GM12878 (cell line): ENCODE data around the gene LRWD1. TPM values are rescaled to one million over a fixed set of nuclear protein-coding genes. Genes with fewer than 3 reads are reported as not detected.
"Not testable (repeated sequence)": the region's sequence is repeated elsewhere in the genome, so short reads cannot be mapped to it uniquely, and the experiment has no call there.

Source experiments
- ATAC-seq: fragments of 200-7000 bp; cut with Tn5 transposase; 3 replicates; pipeline ENCODE4 v1.9.1; 2020; ENCODE audit warnings: mild to moderate bottlenecking, moderate library complexity
- BruUV-seq: library from RNA; stranded (reverse); fragments of 400-500 nt; replicated peaks from 2 replicates; lab custom pipeline; 2021; lab: Mats Ljungman, UMichigan
- CTCF ChIA-PET: fragments of 300-600 bp; sonication (Branson Sonifier 250); formaldehyde crosslinking; extraction: SDS; loops from one replicate; lab custom pipeline; 2021; ENCODE audit warnings: inconsistent platforms; lab: Yijun Ruan, JAX
- POLR2A ChIA-PET: fragments of 350-600 bp; formaldehyde crosslinking; extraction: SDS; loops from one replicate; lab custom pipeline; 2021; ENCODE audit warnings: inconsistent platforms; lab: Charles Lee
- RAD21 ChIA-PET: fragments of 300-600 bp; sonication (Branson Sonifier 250); formaldehyde crosslinking; loops from one replicate; lab custom pipeline; 2023; ENCODE audit warnings: antibody characterized with exemption; ENCODE audit not compliant: unreplicated experiment; lab: Charles Lee
- SMC1A ChIA-PET: fragments of 300-600 bp; sonication (Branson Sonifier 250); formaldehyde crosslinking; loops from one replicate; lab custom pipeline; 2023; ENCODE audit not compliant: unreplicated experiment, uncharacterized antibody; lab: Charles Lee
- DNase-seq: peaks from one replicate; pipeline ENCODE4 v3.0.0-alpha.2; 2011; ENCODE audit warnings: low read depth, low spot score
- FAIRE-seq: peaks from 3 replicates; lab custom pipeline; 2011; peaks lifted over from hg19 to GRCh38; lab: Jason Lieb, UNC
- H2AFZ ChIP-seq: 2 replicates; pipeline ENCODE4 v1.6.0; 2011; ENCODE audit warnings: low read depth, low read length, control low read depth; ENCODE audit not compliant: control insufficient read depth
- H3K27ac ChIP-seq: 2 replicates; pipeline ENCODE4 v1.5.1; 2011; ENCODE audit warnings: control low read depth; ENCODE audit not compliant: control insufficient read depth, insufficient read depth
- H3K27me3 ChIP-seq, 2 experiments: replicated peaks in 1 of 2; 2 replicates each; pipeline versions ENCODE4 v1.6.0 to v1.6.1; 2011; ENCODE audit warnings: low read length in 1 of 2; ENCODE audit not compliant: control insufficient read depth in 2 of 2, insufficient read depth in 2 of 2
- H3K36me3 ChIP-seq, 2 experiments: 2 replicates each; pipeline ENCODE4 v1.5.1; 2011; ENCODE audit warnings: low read length in 1 of 2; ENCODE audit not compliant: control insufficient read depth in 2 of 2, insufficient read depth in 2 of 2
- H3K4me1 ChIP-seq: 2 replicates; pipeline ENCODE4 v1.6.1; 2011; ENCODE audit warnings: mild to moderate bottlenecking, low read length, moderate library complexity, mixed read lengths; ENCODE audit not compliant: control insufficient read depth, insufficient read depth
- H3K4me2 ChIP-seq: 2 replicates; pipeline ENCODE4 v1.6.0; 2011; ENCODE audit warnings: control low read depth; ENCODE audit not compliant: control insufficient read depth, insufficient read depth
- H3K4me3 ChIP-seq: fragments of 200-600 bp; sonication (generic); 2 replicates; pipeline ENCODE4 v1.5.1; 2016
- H3K79me2 ChIP-seq: 2 replicates; pipeline ENCODE4 v1.6.0; 2011; ENCODE audit warnings: low read length; ENCODE audit not compliant: control insufficient read depth, insufficient read depth
- H3K9ac ChIP-seq: 2 replicates; pipeline ENCODE4 v1.8.0; 2011; ENCODE audit warnings: low read length, control low read depth, mixed read lengths; ENCODE audit not compliant: control insufficient read depth, insufficient read depth
- H3K9me3 ChIP-seq: replicated peaks from 3 replicates; pipeline ENCODE4 v1.5.1; 2011; ENCODE audit warnings: mild to moderate bottlenecking, low read length; ENCODE audit not compliant: control insufficient read depth, insufficient read depth
- H4K20me1 ChIP-seq: 2 replicates; pipeline ENCODE4 v1.6.0; 2011; ENCODE audit not compliant: control insufficient read depth, insufficient read depth
- BHLHE40 ChIP-seq, 2 experiments: fragments of 450-650 bp in 1 of 2; IDR thresholded peaks; 2 replicates each; pipeline ENCODE4 v1.6.1; 2011 to 2017; ENCODE audit warnings: low read depth in 2 of 2, borderline replicate concordance in 1 of 2, improper control_type of control experiment in 1 of 2, low read length in 1 of 2, mild to moderate bottlenecking in 1 of 2
- GABPA ChIP-seq: IDR thresholded peaks from 2 replicates; pipeline ENCODE4 v1.6.1; 2014; ENCODE audit warnings: antibody characterized with exemption, low read depth, mild to moderate bottlenecking, inconsistent platforms
- NRF1 ChIP-seq: conservative IDR thresholded peaks from 2 replicates; pipeline ENCODE4 v1.6.1; 2011; ENCODE audit warnings: mild to moderate bottlenecking, low read depth, low read length, improper control_type of control experiment
- TAF1 ChIP-seq: IDR thresholded peaks from 2 replicates; pipeline ENCODE4 v1.6.1; 2011; ENCODE audit warnings: mild to moderate bottlenecking, low read depth, low read length, borderline replicate concordance
- WGBS: methylation state at CpG from one replicate; pipeline ENCODE4 v1.1.6; 2016; ENCODE audit warnings: low lambda C conversion rate; ENCODE audit not compliant: insufficient replicate concordance, insufficient coverage; ENCODE audit errors: missing lambda C conversion rate; 5-methylcytosine and 5-hydroxymethylcytosine counted together
- in situ Hi-C: fragments of 300-500 bp; cut with MboI; formaldehyde crosslinking; loops from 9 replicates; pipeline ENCODE4 v1.14.3; 2018; ENCODE audit warnings: mixed read lengths
- intact Hi-C: fragments of 100-400 bp; cut with micrococcal nuclease; formaldehyde crosslinking; loops from one replicate; pipeline ENCODE4 v1.14.2; 2022; ENCODE audit not compliant: unreplicated experiment
- polyA plus RNA-seq, 11 experiments: library from polyadenylated mRNA; depleted of rRNA in 4 of 11; unstranded in 6 of 11; stranded (reverse) in 5 of 11; fragments of >200 nt; fragmentation: Nextera tagmentation in 4 of 11; fragmentation: Illumina TruSeq in 1 of 11; extraction: Ambion mirVana in 4 of 11; extraction: Trizol in 1 of 11; gene quantifications; 1 replicate in 1 of 11; 2 replicates in 10 of 11; pipeline versions ENCODE4 v1.2.1 to v1.2.3, GENCODE V29; 2011 to 2016; ENCODE audit warnings: inconsistent platforms in 2 of 11, missing spikeins in 2 of 11, low read depth in 1 of 11
- total RNA-seq, 4 experiments: library from RNA; depleted of rRNA in 3 of 4; stranded (reverse); fragments of >200 nt in 3 of 4; fragmentation: Illumina TruSeq in 1 of 4; extraction: Trizol in 1 of 4; gene quantifications; 2 replicates each; pipeline versions ENCODE4 v1.2.1 to v1.2.3, GENCODE V29; 2013 to 2021
- TF ChIP-seq, protein P1 (sequence below): fragments of 450-650 bp; conservative IDR thresholded peaks from 2 replicates; pipeline ENCODE4 v1.6.1; 2017; ENCODE audit warnings: mild to moderate bottlenecking, moderate library complexity
- TF ChIP-seq, protein P2 (sequence below): fragments of 450-650 bp; IDR thresholded peaks from 2 replicates; pipeline ENCODE4 v1.6.1; 2016; ENCODE audit warnings: mild to moderate bottlenecking, moderate library complexity, borderline replicate concordance

Gene LRWD1
- total and polyA plus RNA-seq, 10 of the 15 experiments (the other 5 are each of a cell fraction or from before 2014, with no cell fraction given): 0.40 to 64.4 (median 26.1) TPM

DNA sequence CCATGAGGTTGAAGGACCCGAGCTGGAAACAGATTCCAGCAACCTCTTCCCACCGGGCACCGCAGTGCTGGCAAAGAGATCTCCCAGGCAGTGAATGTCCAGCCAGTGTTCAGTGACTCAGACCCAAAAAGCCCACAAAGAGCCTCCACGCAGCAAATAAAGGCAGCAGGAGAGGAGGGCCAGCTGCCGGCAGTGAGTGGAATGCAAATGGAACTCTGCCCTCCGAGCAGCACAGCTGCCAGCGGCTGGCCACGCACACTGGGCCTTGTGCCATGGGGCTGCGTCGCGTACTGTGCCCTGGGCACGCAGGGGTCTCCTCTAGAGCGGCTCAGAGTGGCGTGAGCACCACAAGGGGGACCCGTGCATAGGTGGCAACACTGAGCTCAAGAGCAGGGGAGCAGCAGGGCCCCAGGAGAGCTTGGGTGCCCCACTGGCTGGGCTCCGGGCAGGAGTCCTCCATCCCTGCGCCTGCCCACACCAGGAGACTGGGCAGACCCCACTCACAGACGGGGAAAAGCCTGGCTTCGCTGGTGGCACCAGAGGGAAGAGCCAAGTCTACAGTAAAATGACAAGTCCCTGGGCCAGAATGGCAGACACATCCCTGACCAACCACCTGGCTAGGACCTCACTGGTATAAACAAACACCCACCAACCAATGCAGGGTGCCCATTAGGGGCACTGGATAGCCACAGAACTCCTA lies 10.1 kb downstream of the LRWD1 start:
- SMC1A ChIA-PET, intact Hi-C loops, H3K4me3 ChIP-seq, in situ Hi-C loops, ATAC-seq, H3K9me3 ChIP-seq, H3K9ac ChIP-seq, POLR2A ChIA-PET, FAIRE-seq, H3K4me1 ChIP-seq, H3K27me3 ChIP-seq, H3K27ac ChIP-seq, DNase-seq, CTCF ChIA-PET, H3K79me2 ChIP-seq, H3K4me2 ChIP-seq, H4K20me1 ChIP-seq, H2AFZ ChIP-seq, RAD21 ChIA-PET: not testable (repeated sequence)
- WGBS: 97% methylated on average over 9 of the region's 19 CpGs
- TSS peak; percentile 22 for BruUV-seq
- H3K36me3 ChIP-seq: peaks cover 6 to 16% of the 10 kb centered on the region in 2 experiments

DNA sequence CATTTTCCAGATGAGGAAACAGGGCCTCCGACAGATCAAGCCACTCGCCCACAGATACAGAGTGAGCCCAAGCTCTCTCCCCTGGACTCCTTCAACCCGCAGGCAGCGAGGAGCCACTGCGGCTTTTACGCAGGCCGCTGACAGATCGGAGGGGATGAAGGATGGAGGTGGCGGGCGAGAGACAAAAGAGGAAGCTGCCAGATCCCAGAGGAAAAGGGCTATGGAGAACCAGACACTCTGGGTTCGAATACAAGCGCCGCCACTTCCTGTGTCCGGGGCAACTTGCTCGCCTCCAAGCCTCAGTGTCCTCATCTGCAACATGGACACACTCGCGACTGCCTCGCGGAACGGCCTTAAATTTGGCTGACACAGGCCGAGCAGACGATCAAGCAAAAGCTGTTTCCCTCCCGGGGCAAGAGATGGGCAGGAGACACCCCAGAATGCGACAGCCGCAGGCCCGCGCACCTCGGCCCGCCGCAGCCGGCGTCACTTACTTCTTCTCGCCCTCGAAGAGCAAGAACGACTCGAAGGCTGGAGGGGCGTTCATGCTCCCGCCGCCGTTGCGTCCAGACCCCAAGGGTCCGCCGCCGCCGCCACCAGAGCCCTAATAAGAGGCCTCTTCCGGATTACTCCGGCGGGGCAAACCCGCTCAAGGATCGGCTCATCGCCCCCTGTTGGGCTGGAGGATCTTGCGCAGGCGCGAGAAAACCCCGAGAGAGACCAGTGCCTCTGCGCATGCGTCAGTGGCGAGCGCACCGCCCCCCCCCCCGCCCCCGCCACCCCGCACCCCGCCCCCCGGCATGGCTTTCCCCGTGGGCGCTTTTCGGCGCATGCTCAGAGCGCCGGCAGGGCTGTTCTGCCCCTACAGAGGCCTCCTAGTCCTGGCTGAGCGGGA lies 13.8 kb downstream of the LRWD1 start, which contains the start of gene POLR2J:
TSS of gene POLR2J (minus strand) at position 609 of the 895 bp plus-strand sequence. CDS start at position 547, 62 bp downstream.
- H3K36me3 ChIP-seq, H3K4me3 ChIP-seq, RAD21 ChIA-PET, H3K27me3 ChIP-seq, H3K9me3 ChIP-seq, DNase-seq, SMC1A ChIA-PET, H3K27ac ChIP-seq, H3K79me2 ChIP-seq, H2AFZ ChIP-seq, intact Hi-C loops, H3K9ac ChIP-seq, POLR2A ChIA-PET, in situ Hi-C loops, H4K20me1 ChIP-seq, H3K4me1 ChIP-seq, FAIRE-seq, H3K4me2 ChIP-seq: not testable (repeated sequence)
- WGBS: 2% methylated on average over 23 of the region's 72 CpGs
- BruUV-seq: TSS peak; percentile 89
- peak; percentile 94 for ATAC-seq
- CTCF ChIA-PET: interaction anchor here (0.7 kb wide), 1 partner anchor 14 kb away, joined by 3 read pairs; the partner anchor contains the start of genes ALKBH4 and LRWD1
- TF ChIP-seq, protein P1, sequence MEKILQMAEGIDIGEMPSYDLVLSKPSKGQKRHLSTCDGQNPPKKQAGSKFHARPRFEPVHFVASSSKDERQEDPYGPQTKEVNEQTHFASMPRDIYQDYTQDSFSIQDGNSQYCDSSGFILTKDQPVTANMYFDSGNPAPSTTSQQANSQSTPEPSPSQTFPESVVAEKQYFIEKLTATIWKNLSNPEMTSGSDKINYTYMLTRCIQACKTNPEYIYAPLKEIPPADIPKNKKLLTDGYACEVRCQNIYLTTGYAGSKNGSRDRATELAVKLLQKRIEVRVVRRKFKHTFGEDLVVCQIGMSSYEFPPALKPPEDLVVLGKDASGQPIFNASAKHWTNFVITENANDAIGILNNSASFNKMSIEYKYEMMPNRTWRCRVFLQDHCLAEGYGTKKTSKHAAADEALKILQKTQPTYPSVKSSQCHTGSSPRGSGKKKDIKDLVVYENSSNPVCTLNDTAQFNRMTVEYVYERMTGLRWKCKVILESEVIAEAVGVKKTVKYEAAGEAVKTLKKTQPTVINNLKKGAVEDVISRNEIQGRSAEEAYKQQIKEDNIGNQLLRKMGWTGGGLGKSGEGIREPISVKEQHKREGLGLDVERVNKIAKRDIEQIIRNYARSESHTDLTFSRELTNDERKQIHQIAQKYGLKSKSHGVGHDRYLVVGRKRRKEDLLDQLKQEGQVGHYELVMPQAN: 0 out of 2 replicates have a peak, but pooled peaks have one; percentile 32
- TF ChIP-seq TAF1 (peak; percentile 43; the same call in 1 of the 2 replicates), NRF1 (0 out of 2 replicates have a peak, but pooled peaks have one; percentile 6), BHLHE40 (IDR thresholded peaks at IDR 0.05; ENCODE audit: borderline replicate concordance in 1 of 2, low read depth in 2 of 2, low read length in 1 of 2) (peak in 1 of 2 experiments; percentile 14; a peak in 1 of 4 replicates), GABPA (peak; percentile 75; the same call in 1 of the 2 replicates)
- TF ChIP-seq, protein P2, sequence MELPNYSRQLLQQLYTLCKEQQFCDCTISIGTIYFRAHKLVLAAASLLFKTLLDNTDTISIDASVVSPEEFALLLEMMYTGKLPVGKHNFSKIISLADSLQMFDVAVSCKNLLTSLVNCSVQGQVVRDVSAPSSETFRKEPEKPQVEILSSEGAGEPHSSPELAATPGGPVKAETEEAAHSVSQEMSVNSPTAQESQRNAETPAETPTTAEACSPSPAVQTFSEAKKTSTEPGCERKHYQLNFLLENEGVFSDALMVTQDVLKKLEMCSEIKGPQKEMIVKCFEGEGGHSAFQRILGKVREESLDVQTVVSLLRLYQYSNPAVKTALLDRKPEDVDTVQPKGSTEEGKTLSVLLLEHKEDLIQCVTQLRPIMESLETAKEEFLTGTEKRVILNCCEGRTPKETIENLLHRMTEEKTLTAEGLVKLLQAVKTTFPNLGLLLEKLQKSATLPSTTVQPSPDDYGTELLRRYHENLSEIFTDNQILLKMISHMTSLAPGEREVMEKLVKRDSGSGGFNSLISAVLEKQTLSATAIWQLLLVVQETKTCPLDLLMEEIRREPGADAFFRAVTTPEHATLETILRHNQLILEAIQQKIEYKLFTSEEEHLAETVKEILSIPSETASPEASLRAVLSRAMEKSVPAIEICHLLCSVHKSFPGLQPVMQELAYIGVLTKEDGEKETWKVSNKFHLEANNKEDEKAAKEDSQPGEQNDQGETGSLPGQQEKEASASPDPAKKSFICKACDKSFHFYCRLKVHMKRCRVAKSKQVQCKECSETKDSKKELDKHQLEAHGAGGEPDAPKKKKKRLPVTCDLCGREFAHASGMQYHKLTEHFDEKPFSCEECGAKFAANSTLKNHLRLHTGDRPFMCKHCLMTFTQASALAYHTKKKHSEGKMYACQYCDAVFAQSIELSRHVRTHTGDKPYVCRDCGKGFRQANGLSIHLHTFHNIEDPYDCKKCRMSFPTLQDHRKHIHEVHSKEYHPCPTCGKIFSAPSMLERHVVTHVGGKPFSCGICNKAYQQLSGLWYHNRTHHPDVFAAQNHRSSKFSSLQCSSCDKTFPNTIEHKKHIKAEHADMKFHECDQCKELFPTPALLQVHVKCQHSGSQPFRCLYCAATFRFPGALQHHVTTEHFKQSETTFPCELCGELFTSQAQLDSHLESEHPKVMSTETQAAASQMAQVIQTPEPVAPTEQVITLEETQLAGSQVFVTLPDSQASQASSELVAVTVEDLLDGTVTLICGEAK: peak; percentile 53; the same call in 1 of the 2 replicates
